ENCODE data around the gene G2E3. TPM values are rescaled to one million over a fixed set of nuclear protein-coding genes. Genes with fewer than 3 reads are reported as not detected.

G2E3 gene
- total and polyA plus RNA-seq, 2 experiments from 2014 or later, result 67.4 to 113 TPM

- DNase-seq (ENCODE audit: low spot score) (peak; percentile 20), ATAC-seq (peak; percentile 74)
- H3K4me2 ChIP-seq, result 0 out of 2 replicates have a peak overlapping the region, but pooled peaks have one; percentile 72
These were observed 30.8 kb upstream of the G2E3 start for GRCh38 chr14:30528119-30528518.

DNA sequence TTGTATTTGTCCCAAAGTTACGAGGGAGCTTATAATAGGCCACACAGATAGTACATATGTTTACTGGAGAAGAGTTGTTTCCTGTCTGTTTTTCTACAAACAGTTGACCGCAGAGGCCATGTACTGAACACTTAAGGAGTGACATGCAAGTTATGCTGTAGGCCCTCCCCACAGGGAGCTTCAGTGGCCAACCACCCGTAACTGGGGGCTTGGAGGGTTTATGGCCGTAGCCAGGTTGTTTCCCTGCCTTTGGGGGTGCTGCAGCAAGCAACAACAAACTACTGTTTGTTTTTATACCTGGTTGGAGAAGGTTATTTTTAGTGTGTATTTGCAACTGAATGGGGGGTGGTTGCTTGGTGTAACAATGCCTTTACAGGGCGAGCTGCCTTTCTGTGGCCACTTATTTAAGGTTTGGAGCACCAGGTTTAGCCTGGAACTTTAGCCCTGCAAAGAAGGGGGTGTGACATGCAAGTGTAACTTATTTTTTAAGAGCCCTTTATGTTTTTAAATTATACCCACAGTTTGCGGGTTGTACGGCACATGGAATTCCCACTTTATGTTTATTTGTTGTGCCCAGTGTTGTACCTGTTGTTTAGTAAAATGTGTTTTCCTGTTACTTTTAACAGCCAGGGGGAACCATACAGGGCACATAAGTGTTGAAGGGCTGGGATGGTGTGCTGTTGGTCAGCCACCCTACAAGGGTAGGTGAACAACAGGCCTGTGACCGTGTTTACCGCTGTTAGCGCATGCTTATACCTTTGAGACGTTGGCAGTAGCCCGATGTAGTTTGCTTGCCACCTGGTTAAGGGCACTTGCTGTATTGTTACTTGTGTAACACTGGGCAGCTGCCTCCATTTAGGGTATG is 29.9 kb upstream of the G2E3 start:
- Histone ChIP-seq H3K27ac (ENCODE audit: low read depth) (no peak overlapping the region), H3F3A (replicated peaks; ENCODE audit: low read depth) (no peaks in the 10 kb centered on the region), H2AFZ (peak overlapping the region; percentile 78), H3K79me2 (replicated peaks; ENCODE audit: insufficient read depth) (no peaks in the 10 kb centered on the region), H3K4me1 (ENCODE audit: insufficient read depth) (peaks cover 17% of the 10 kb centered on the region), H3K36me3 (ENCODE audit: insufficient read depth) (peaks cover 4% of the 10 kb centered on the region), H3K4me3 (peak overlapping the region; percentile 24), H4K20me1 (replicated peaks; ENCODE audit: insufficient read depth) (no peaks in the 10 kb centered on the region), H3K27me3 (ENCODE audit: insufficient read depth) (no peaks in the 10 kb centered on the region), H3K9me2 (ENCODE audit: insufficient read depth) (peaks cover 11% of the 10 kb centered on the region), H3K4me2 (peak overlapping the region; percentile 72)
- DNase-seq (ENCODE audit: low spot score) (peak; percentile 18), ATAC-seq (peak; percentile 79)
- Mint-ChIP-seq H3K36me3 (ENCODE audit: low read depth) (peaks cover 13% of the 10 kb centered on the region; the same call in 1 of the 3 replicates), H3K4me3 (peak overlapping the region; percentile 46; the same call in 1 of the 3 replicates), H3K4me1 (peaks cover 20% of the 10 kb centered on the region), H3K27ac (peak overlapping the region; percentile 24; the same call in 1 of the 2 replicates), H3K9me3 (peaks cover 13% of the 10 kb centered on the region; the same call in 2 of the 3 replicates), H3K27me3 (ENCODE audit: insufficient read depth, low read depth, poor library complexity) (no peaks in the 10 kb centered on the region)
- no peak for TF ChIP-seq STAT1 (IDR thresholded peaks at IDR 0.05; ENCODE audit: unreplicated experiment)
- TF ChIP-seq, protein P1, sequence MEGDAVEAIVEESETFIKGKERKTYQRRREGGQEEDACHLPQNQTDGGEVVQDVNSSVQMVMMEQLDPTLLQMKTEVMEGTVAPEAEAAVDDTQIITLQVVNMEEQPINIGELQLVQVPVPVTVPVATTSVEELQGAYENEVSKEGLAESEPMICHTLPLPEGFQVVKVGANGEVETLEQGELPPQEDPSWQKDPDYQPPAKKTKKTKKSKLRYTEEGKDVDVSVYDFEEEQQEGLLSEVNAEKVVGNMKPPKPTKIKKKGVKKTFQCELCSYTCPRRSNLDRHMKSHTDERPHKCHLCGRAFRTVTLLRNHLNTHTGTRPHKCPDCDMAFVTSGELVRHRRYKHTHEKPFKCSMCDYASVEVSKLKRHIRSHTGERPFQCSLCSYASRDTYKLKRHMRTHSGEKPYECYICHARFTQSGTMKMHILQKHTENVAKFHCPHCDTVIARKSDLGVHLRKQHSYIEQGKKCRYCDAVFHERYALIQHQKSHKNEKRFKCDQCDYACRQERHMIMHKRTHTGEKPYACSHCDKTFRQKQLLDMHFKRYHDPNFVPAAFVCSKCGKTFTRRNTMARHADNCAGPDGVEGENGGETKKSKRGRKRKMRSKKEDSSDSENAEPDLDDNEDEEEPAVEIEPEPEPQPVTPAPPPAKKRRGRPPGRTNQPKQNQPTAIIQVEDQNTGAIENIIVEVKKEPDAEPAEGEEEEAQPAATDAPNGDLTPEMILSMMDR (conservative IDR thresholded peaks at IDR 0.05; ENCODE audit: low read depth in 2 of 2), result no peak
- no peak for TF ChIP-seq EZH2 (IDR thresholded peaks at IDR 0.05; ENCODE audit: low read depth, unreplicated experiment)
- TF ChIP-seq ZNF331 (CRISPR knock-in tag; IDR thresholded peaks at IDR 0.05; ENCODE audit: low read depth), result no peak
- TF ChIP-seq CREB1 (CRISPR knock-in tag; IDR thresholded peaks at IDR 0.05; ENCODE audit: low read depth), result no peak
- no peak for TF ChIP-seq JUNB (IDR thresholded peaks at IDR 0.05; ENCODE audit: unreplicated experiment)
- no peak for TF ChIP-seq ZNF114 (CRISPR knock-in tag; IDR thresholded peaks at IDR 0.05)
- TF ChIP-seq POLR2AphosphoS5 (IDR thresholded peaks at IDR 0.05; ENCODE audit: low read depth), result no peak
- no peak for TF ChIP-seq NANOG (IDR thresholded peaks at IDR 0.05; ENCODE audit: borderline replicate concordance)
- no peak for TF ChIP-seq EZH2phosphoT487 (IDR thresholded peaks at IDR 0.05; ENCODE audit: unreplicated experiment)

More at GRCh38 chr14:30528119-30528518, 30.8 kb upstream of the G2E3 start:
- Mint-ChIP-seq H3K9me3 (peaks cover 13% of the 10 kb centered on the region; the same call in 2 of the 3 replicates), H3K27me3 (ENCODE audit: insufficient read depth, low read depth, poor library complexity) (no peaks in the 10 kb centered on the region), H3K36me3 (ENCODE audit: low read depth) (peaks cover 13% of the 10 kb centered on the region; the same call in 1 of the 3 replicates), H3K27ac (no peak overlapping the region), H3K4me1 (peaks cover 22% of the 10 kb centered on the region), H3K4me3 (no peak overlapping the region)
- no peak overlapping the region for H3K27ac ChIP-seq (ENCODE audit: low read depth)
- no peaks in the 10 kb centered on the region for H3K79me2 ChIP-seq (replicated peaks; ENCODE audit: insufficient read depth)
- H3K4me1 ChIP-seq (ENCODE audit: insufficient read depth), result peaks cover 18% of the 10 kb centered on the region
- H3K9me2 ChIP-seq (ENCODE audit: insufficient read depth), result peaks cover 11% of the 10 kb centered on the region
- peak; percentile 66 for TF ChIP-seq REST (IDR thresholded peaks at IDR 0.05; ENCODE audit: unreplicated experiment)
- no peak for TF ChIP-seq EZH2phosphoT487 (IDR thresholded peaks at IDR 0.05; ENCODE audit: unreplicated experiment)
- no peaks in the 10 kb centered on the region for H3F3A ChIP-seq (replicated peaks; ENCODE audit: low read depth)
- 0 out of 2 replicates have a peak overlapping the region, but pooled peaks have one; percentile 12 for H2AFZ ChIP-seq
- H3K4me3 ChIP-seq, result no peak overlapping the region
- no peaks in the 10 kb centered on the region for H3K27me3 ChIP-seq (ENCODE audit: insufficient read depth)
- peaks cover 4% of the 10 kb centered on the region for H3K36me3 ChIP-seq (ENCODE audit: insufficient read depth)
- no peaks in the 10 kb centered on the region for H4K20me1 ChIP-seq (replicated peaks; ENCODE audit: insufficient read depth)
